K562 (cell line): Measurements from ENCODE around the gene TNFSF15. TPM values are rescaled to one million over a fixed set of nuclear protein-coding genes. Genes with fewer than 3 reads are reported as not detected.

Source experiments
- JUND ChIP-seq, 2 experiments: IDR thresholded peaks; 2 replicates in 1 of 2; 3 replicates in 1 of 2; pipeline ENCODE4 v1.6.1; 2011; ENCODE audit warnings: borderline replicate concordance in 2 of 2, low read depth in 2 of 2, low read length in 2 of 2, improper control_type of control experiment in 1 of 2, missing biosample characterization in 1 of 2, missing genetic modification characterization in 1 of 2, missing genetic modification reagents in 1 of 2
- KLF6 ChIP-seq: fragments of 250-450 bp; sonication (Bioruptor Pico); IDR thresholded peaks from 2 replicates; pipeline ENCODE4 v1.4.0; 2020; ENCODE audit warnings: mild to moderate bottlenecking, moderate library complexity, borderline replicate concordance
- SAP30 ChIP-seq: fragments of 200-600 bp; sonication (generic); IDR thresholded peaks from 2 replicates; pipeline ENCODE4 v1.6.1; 2012; ENCODE audit warnings: borderline replicate concordance, low read depth, mild to moderate bottlenecking, moderate library complexity, low read length, control low read depth, inconsistent platforms; ENCODE audit not compliant: insufficient read depth, poor library complexity, severe bottlenecking
- ZNF232 ChIP-seq: sonication (generic); formaldehyde crosslinking; IDR thresholded peaks from 2 replicates; pipeline ENCODE4 v1.8.0; 2022; ENCODE audit warnings: mild to moderate bottlenecking, missing genetic modification reagents
- polyA plus RNA-seq, 8 experiments: library from polyadenylated mRNA; depleted of rRNA in 4 of 8; stranded (reverse) in 5 of 8; unstranded in 3 of 8; fragments of >200 nt; fragmentation: Nextera tagmentation in 2 of 8; fragmentation: Illumina TruSeq in 1 of 8; extraction: Ambion mirVana in 2 of 8; extraction: Trizol in 1 of 8; gene quantifications; 2 replicates each; pipeline versions ENCODE4 v1.2.1 to v1.2.3, GENCODE V29; 2011 to 2014; ENCODE audit warnings: inconsistent platforms in 1 of 8, missing spikeins in 1 of 8
- total RNA-seq, 7 experiments: library from RNA; depleted of rRNA in 6 of 7; stranded (reverse); fragments of >200 nt in 6 of 7; fragmentation: Illumina TruSeq in 2 of 7; extraction: Trizol in 2 of 7; gene quantifications; 2 replicates each; pipeline versions ENCODE4 v1.2.1 to v1.2.3, GENCODE V29; 2011 to 2021; ENCODE audit warnings: low replicate concordance in 1 of 7
- TF ChIP-seq, protein P1 (sequence below), 2 experiments: fragments of 450-650 bp; formaldehyde crosslinking in 1 of 2; IDR thresholded peaks; 2 replicates each; pipeline versions ENCODE4 v1.4.0 to v1.6.1; 2014 to 2020; ENCODE audit warnings: mild to moderate bottlenecking in 2 of 2, borderline replicate concordance in 1 of 2, low read depth in 1 of 2
- TF ChIP-seq, protein P2 (sequence below): sonication (generic); formaldehyde crosslinking; IDR thresholded peaks from 2 replicates; pipeline ENCODE4 v1.9.0; 2022; ENCODE audit warnings: mild to moderate bottlenecking, missing genetic modification reagents
- TF ChIP-seq, protein P3 (sequence below): sonication (generic); formaldehyde crosslinking; IDR thresholded peaks from 2 replicates; pipeline ENCODE4 v1.8.0; 2022; ENCODE audit warnings: mild to moderate bottlenecking, missing genetic modification reagents
- TF ChIP-seq, protein P4 (sequence below): fragments of 450-650 bp; formaldehyde crosslinking; IDR thresholded peaks from 2 replicates; pipeline ENCODE4 v1.4.0; 2020; ENCODE audit warnings: mild to moderate bottlenecking, moderate library complexity

TNFSF15 gene
- total and polyA plus RNA-seq, 9 of the 15 experiments (the other 6 are each of a cell fraction or from before 2014, with no cell fraction given): not detected

DNA sequence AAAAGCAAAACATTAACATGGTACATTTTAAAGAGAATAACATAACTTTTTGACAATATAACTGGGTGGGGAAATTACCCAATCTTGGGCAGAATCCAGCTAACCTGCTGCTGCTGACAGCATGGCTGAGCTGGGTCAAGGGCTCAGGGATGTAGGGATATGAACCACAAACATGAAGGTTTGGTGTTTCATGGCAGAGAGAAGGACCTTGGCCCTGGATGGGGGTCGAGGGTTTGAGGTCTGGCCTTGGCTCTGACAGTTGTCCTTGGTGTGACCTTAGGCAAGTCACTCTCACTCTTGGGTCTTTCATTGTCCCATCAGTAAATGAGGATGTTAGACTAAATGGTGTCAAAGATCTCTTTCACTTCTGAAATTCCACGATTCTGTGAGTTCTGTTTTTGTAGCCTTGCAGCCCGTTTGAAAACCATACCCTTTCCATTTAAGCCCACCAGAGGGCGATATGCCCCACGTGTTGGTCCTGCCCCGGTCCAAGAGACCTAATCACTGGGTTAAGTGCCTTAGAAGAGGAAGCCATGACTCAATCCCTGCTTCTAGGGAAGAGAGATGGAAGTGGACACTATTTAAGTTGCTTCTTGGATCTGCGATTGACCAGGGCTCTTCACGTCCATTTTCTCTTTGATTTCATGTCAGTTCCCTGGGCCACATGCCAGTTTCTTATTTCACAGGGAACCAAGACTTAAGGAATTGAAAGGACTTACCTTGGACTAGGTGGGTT, 67.1 kb downstream of the TNFSF15 start (continued):
- TF ChIP-seq, protein P1, sequence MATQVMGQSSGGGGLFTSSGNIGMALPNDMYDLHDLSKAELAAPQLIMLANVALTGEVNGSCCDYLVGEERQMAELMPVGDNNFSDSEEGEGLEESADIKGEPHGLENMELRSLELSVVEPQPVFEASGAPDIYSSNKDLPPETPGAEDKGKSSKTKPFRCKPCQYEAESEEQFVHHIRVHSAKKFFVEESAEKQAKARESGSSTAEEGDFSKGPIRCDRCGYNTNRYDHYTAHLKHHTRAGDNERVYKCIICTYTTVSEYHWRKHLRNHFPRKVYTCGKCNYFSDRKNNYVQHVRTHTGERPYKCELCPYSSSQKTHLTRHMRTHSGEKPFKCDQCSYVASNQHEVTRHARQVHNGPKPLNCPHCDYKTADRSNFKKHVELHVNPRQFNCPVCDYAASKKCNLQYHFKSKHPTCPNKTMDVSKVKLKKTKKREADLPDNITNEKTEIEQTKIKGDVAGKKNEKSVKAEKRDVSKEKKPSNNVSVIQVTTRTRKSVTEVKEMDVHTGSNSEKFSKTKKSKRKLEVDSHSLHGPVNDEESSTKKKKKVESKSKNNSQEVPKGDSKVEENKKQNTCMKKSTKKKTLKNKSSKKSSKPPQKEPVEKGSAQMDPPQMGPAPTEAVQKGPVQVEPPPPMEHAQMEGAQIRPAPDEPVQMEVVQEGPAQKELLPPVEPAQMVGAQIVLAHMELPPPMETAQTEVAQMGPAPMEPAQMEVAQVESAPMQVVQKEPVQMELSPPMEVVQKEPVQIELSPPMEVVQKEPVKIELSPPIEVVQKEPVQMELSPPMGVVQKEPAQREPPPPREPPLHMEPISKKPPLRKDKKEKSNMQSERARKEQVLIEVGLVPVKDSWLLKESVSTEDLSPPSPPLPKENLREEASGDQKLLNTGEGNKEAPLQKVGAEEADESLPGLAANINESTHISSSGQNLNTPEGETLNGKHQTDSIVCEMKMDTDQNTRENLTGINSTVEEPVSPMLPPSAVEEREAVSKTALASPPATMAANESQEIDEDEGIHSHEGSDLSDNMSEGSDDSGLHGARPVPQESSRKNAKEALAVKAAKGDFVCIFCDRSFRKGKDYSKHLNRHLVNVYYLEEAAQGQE (IDR thresholded peaks at IDR 0.05; ENCODE audit: borderline replicate concordance): peak; percentile 81
- TF ChIP-seq, protein P1 (CRISPR knock-in tag; IDR thresholded peaks at IDR 0.05; ENCODE audit: low read depth): no peak
- TF ChIP-seq ZNF232 (CRISPR knock-in tag) (no peak), SAP30 (no peak), JUND (IDR thresholded peaks at IDR 0.05; ENCODE audit: borderline replicate concordance, low read depth, low read length) (0 out of 2 replicates have a peak, but pooled peaks have one; percentile 31), JUND (tag; IDR thresholded peaks at IDR 0.05; ENCODE audit: borderline replicate concordance, low read depth, low read length) (no peak), KLF6 (no peak)
- TF ChIP-seq, protein P2, sequence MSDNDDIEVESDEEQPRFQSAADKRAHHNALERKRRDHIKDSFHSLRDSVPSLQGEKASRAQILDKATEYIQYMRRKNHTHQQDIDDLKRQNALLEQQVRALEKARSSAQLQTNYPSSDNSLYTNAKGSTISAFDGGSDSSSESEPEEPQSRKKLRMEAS (CRISPR knock-in tag): no peak
- TF ChIP-seq, protein P3, sequence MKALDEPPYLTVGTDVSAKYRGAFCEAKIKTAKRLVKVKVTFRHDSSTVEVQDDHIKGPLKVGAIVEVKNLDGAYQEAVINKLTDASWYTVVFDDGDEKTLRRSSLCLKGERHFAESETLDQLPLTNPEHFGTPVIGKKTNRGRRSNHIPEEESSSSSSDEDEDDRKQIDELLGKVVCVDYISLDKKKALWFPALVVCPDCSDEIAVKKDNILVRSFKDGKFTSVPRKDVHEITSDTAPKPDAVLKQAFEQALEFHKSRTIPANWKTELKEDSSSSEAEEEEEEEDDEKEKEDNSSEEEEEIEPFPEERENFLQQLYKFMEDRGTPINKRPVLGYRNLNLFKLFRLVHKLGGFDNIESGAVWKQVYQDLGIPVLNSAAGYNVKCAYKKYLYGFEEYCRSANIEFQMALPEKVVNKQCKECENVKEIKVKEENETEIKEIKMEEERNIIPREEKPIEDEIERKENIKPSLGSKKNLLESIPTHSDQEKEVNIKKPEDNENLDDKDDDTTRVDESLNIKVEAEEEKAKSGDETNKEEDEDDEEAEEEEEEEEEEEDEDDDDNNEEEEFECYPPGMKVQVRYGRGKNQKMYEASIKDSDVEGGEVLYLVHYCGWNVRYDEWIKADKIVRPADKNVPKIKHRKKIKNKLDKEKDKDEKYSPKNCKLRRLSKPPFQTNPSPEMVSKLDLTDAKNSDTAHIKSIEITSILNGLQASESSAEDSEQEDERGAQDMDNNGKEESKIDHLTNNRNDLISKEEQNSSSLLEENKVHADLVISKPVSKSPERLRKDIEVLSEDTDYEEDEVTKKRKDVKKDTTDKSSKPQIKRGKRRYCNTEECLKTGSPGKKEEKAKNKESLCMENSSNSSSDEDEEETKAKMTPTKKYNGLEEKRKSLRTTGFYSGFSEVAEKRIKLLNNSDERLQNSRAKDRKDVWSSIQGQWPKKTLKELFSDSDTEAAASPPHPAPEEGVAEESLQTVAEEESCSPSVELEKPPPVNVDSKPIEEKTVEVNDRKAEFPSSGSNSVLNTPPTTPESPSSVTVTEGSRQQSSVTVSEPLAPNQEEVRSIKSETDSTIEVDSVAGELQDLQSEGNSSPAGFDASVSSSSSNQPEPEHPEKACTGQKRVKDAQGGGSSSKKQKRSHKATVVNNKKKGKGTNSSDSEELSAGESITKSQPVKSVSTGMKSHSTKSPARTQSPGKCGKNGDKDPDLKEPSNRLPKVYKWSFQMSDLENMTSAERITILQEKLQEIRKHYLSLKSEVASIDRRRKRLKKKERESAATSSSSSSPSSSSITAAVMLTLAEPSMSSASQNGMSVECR: no peak
- TF ChIP-seq, protein P4, sequence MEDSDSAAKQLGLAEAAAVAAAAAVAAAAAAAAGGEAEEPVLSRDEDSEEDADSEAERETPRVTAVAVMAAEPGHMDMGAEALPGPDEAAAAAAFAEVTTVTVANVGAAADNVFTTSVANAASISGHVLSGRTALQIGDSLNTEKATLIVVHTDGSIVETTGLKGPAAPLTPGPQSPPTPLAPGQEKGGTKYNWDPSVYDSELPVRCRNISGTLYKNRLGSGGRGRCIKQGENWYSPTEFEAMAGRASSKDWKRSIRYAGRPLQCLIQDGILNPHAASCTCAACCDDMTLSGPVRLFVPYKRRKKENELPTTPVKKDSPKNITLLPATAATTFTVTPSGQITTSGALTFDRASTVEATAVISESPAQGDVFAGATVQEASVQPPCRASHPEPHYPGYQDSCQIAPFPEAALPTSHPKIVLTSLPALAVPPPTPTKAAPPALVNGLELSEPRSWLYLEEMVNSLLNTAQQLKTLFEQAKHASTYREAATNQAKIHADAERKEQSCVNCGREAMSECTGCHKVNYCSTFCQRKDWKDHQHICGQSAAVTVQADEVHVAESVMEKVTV (CRISPR knock-in tag): peak; percentile 90
